Transverse colon (tissue), 4 donors: ENCODE results near the gene MBNL2.
"Not testable (repeated sequence)": the region's sequence is repeated elsewhere in the genome, so short reads cannot be mapped to it uniquely, and the experiment has no call there.

Experiments
- EP300 ChIP-seq: sonication (generic); formaldehyde crosslinking; IDR thresholded peaks from one replicate; pipeline ENCODE4 v1.6.1; 2017; ENCODE audit warnings: antibody characterized with exemption, low read depth
- POLR2A ChIP-seq: fragments of 450-650 bp; IDR thresholded peaks from one replicate; pipeline ENCODE4 v1.6.1; 2016; ENCODE audit warnings: antibody characterized with exemption, mild to moderate bottlenecking, moderate library complexity
- POLR2AphosphoS5 ChIP-seq, 3 donors: sonication (generic); formaldehyde crosslinking; IDR thresholded peaks; one replicate each; pipeline ENCODE4 v1.6.1; 2016; ENCODE audit warnings: antibody characterized with exemption in 3 of 3
- TF ChIP-seq, protein P1 (sequence below), 5 experiments: fragments of 200-600 bp in 3 of 5; fragments of 450-650 bp in 2 of 5; sonication (generic) in 3 of 5; IDR thresholded peaks; 1 replicate in 2 of 5; 2 replicates in 3 of 5; pipeline ENCODE4 v1.5.1; 2016 to 2017; ENCODE audit warnings: antibody characterized with exemption in 5 of 5, inconsistent platforms in 3 of 5, mild to moderate bottlenecking in 2 of 5, moderate library complexity in 1 of 5

DNA sequence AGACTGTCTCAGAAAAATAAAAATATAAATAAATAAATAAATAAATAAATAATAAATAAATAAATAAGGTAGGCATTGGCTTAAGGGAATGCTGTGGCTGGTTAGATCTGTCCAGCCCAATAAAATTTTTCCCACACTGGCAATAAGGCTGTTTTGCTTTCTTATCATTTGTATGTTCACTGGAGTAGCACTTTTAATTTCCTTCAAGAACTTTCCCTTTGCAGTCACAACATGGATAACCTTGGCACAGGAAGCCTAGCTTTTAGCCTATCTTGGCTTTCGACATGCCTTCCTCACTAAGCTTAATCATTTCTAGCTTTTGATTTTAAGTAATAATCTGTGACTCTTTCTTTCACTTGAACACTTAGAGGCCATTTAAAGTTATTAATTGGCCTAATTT, 129.9 kb downstream of the MBNL2 start:
- TF ChIP-seq, protein P1, sequence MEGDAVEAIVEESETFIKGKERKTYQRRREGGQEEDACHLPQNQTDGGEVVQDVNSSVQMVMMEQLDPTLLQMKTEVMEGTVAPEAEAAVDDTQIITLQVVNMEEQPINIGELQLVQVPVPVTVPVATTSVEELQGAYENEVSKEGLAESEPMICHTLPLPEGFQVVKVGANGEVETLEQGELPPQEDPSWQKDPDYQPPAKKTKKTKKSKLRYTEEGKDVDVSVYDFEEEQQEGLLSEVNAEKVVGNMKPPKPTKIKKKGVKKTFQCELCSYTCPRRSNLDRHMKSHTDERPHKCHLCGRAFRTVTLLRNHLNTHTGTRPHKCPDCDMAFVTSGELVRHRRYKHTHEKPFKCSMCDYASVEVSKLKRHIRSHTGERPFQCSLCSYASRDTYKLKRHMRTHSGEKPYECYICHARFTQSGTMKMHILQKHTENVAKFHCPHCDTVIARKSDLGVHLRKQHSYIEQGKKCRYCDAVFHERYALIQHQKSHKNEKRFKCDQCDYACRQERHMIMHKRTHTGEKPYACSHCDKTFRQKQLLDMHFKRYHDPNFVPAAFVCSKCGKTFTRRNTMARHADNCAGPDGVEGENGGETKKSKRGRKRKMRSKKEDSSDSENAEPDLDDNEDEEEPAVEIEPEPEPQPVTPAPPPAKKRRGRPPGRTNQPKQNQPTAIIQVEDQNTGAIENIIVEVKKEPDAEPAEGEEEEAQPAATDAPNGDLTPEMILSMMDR (IDR thresholded peaks at IDR 0.05): not testable (repeated sequence)
- TF ChIP-seq POLR2A; POLR2AphosphoS5 (IDR thresholded peaks at IDR 0.05); EP300: not testable (repeated sequence)
